ENCODE data around the gene RANBP17. TPM values are rescaled to one million over a fixed set of nuclear protein-coding genes. Genes with fewer than 3 reads are reported as not detected.

The RANBP17 gene
- total RNA-seq, 4 donors from 2014 or later = 0.38 to 5.1 (median 1.4) TPM

DNA sequence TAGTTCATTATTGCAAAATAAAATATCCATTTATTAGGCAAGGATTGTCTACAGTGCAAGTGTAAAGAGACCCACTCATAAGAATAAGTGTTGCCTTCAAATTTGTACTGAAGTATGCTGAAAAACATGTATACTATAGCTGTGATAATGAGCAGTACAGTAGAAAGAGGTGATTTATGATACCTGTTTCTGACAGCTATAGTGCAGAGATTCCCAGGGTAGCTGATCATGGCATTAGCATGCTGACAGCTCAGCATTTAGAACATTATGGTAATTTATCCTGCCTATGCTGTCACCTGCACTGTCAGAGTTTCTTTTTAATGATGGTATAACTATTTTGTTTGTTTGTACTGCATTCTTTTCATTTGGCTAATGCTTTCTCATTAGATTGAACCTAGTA is 269.7 kb downstream of the RANBP17 start:
- no peak for TF ChIP-seq POLR2A (IDR thresholded peaks at IDR 0.05)
- TF ChIP-seq, protein P1, sequence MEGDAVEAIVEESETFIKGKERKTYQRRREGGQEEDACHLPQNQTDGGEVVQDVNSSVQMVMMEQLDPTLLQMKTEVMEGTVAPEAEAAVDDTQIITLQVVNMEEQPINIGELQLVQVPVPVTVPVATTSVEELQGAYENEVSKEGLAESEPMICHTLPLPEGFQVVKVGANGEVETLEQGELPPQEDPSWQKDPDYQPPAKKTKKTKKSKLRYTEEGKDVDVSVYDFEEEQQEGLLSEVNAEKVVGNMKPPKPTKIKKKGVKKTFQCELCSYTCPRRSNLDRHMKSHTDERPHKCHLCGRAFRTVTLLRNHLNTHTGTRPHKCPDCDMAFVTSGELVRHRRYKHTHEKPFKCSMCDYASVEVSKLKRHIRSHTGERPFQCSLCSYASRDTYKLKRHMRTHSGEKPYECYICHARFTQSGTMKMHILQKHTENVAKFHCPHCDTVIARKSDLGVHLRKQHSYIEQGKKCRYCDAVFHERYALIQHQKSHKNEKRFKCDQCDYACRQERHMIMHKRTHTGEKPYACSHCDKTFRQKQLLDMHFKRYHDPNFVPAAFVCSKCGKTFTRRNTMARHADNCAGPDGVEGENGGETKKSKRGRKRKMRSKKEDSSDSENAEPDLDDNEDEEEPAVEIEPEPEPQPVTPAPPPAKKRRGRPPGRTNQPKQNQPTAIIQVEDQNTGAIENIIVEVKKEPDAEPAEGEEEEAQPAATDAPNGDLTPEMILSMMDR (IDR thresholded peaks at IDR 0.05) = no peak
- H3K4me3 ChIP-seq (ENCODE audit: low read depth, poor library complexity, severe bottlenecking) = no peak overlapping the region
- intact Hi-C loops (cut with DNase I; ENCODE audit: low total_unique reads) = no loop called here
- DNase-seq (ENCODE audit: low spot score in 2 of 2) = no peak

DNA sequence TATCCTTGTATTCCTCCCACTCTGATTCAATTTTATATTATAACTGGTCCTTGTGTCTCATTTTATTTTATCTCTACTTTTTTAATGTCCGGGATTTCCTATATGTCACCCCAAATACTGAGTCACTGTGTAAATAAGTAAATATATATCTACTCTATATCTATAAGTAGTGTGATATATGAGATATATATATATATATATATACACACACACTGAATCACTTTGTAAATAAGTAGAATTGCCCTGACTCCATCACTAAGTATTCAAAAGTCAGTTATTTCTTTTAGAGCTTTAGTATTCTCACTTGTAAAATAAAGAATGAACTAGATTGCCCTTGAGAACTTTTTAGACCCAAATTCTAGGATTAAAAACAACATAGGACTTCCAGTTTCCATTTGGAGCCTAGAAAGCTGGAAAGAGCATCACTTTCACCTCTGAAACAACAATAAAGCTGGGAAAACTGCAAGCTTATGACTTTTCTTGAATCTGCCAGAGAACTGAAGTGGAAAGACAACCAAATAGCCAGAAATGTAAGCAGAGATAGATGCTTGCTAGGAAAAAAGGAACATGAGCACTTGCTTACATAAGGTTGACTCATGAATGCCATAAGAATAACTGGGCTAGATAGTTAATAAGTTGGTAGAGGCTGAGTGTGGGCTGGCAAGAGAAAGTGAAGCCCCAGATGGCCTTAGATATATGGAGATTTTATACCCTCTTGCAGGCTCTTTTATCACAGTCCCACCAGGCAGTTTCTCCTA is 276.1 kb downstream of the RANBP17 start:
- no peak overlapping the region for H3K4me3 ChIP-seq (ENCODE audit: low read depth, poor library complexity, severe bottlenecking)
- no peak for DNase-seq (ENCODE audit: low spot score in 2 of 2)
- no peak for TF ChIP-seq POLR2A (IDR thresholded peaks at IDR 0.05)
- TF ChIP-seq, protein P1 (IDR thresholded peaks at IDR 0.05) = no peak
- WGBS, 2 donors = 98 to 100% methylated on average over 1 of the region's 1 CpG
- intact Hi-C loops (cut with DNase I; ENCODE audit: low total_unique reads) = no loop called here

DNA sequence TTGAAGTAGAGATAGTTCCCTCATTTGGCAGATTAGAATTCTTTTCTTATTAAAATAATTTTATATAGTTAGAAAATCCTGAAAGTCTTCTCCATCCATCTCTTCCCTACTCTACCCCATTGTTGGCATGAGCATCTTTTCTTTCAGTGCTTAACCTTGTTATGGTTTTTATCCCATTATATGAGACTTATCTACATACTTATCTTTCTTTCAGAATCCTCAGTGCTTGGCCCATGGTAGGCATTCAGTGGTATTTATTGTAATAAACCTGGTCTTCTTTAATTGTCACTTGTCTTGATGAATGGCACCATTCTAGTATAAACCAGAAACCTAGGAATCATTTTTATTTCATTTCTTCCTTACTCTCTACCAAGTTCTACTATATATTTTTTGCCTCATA is 277.4 kb downstream of the RANBP17 start:
- TF ChIP-seq, protein P1 (IDR thresholded peaks at IDR 0.05) = no peak
- no peak for TF ChIP-seq POLR2A (IDR thresholded peaks at IDR 0.05)
- intact Hi-C loops (cut with DNase I; ENCODE audit: low total_unique reads) = no loop called here
- DNase-seq (ENCODE audit: low spot score in 2 of 2) = no peak
- no peak overlapping the region for H3K4me3 ChIP-seq (ENCODE audit: low read depth, poor library complexity, severe bottlenecking)

DNA sequence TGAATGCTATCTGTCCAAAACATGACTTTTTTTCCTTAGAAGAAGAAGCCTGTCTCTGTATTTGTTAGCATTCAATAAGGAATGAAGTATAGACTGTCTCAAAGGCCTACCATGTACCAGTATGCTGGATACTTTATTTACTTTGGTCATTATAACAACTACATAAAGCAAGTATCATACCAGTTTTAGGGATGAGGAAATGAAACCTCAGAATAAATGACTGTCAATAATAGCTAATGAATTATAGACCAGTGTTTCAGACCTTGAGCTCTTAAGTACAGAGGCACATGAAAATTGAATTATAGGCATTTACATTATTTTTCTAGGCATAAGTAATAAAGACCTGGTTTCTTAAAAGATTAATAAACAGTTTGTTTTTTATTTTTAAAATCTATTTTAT is 280.8 kb downstream of the RANBP17 start:
- intact Hi-C loops (cut with DNase I; ENCODE audit: low total_unique reads) = no loop called here
- H3K4me3 ChIP-seq (ENCODE audit: low read depth, poor library complexity, severe bottlenecking) = no peak overlapping the region
- no peak for DNase-seq (ENCODE audit: low spot score in 2 of 2)
- no peak for TF ChIP-seq POLR2A (IDR thresholded peaks at IDR 0.05)
- TF ChIP-seq, protein P1 (IDR thresholded peaks at IDR 0.05) = no peak

DNA sequence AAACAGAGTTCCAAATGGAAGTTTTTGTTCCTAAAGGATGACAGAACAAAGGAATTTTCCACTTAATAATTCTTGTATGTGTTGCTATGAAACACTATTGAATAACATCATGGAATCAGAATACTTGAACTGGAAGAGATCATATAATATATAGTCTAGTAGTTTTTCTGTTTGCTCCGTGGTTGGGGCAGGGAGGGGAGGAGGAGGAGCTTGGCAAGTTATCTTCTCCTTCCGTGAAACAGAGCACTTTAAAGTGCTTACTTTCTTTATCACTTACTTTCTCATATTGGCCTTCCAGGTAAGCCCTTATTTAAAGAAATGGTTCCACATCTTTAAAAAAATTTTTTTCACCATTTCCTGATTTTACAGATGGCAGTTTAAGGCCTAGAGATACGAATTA is 281.4 kb downstream of the RANBP17 start:
- 49 to 50% methylated on average over 3 of the region's 3 CpGs for WGBS, 2 donors
- TF ChIP-seq POLR2A (IDR thresholded peaks at IDR 0.05) = no peak
- TF ChIP-seq, protein P1 (IDR thresholded peaks at IDR 0.05) = no peak
- no peak overlapping the region for H3K4me3 ChIP-seq (ENCODE audit: low read depth, poor library complexity, severe bottlenecking)
- DNase-seq (ENCODE audit: low spot score in 2 of 2) = no peak
- intact Hi-C loops (cut with DNase I; ENCODE audit: low total_unique reads) = no loop called here

DNA sequence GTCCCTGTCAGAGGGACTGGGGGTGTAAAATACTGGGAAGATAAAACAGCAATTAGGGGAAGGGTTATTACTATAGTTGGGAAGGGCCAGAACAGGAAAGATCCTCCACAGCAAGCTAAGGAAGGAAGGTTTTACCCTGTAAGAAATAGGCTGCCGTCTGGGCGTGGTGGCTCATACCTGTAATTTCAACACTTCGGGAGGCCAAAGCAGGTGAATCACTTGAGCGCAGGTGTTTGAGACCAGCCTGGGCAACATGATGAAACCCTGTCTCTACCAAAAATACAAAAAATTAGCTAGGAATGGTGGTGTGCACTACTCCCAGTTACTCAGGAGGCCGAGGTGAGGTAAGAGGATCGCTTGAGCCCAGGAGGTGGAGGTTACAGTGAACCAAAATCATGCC is 282.1 kb downstream of the RANBP17 start:
- WGBS, 2 donors = 93% methylated on average over 6 of the region's 6 CpGs
- H3K4me3 ChIP-seq (ENCODE audit: low read depth, poor library complexity, severe bottlenecking) = no peak overlapping the region
- TF ChIP-seq POLR2A (IDR thresholded peaks at IDR 0.05) = no peak
- TF ChIP-seq, protein P1 (IDR thresholded peaks at IDR 0.05) = no peak
- DNase-seq (ENCODE audit: low spot score in 2 of 2) = no peak
- intact Hi-C loops (cut with DNase I; ENCODE audit: low total_unique reads) = no loop called here

Data from lower leg skin (tissue), 4 donors.